ENCODE data around the gene POLA1.

DNA sequence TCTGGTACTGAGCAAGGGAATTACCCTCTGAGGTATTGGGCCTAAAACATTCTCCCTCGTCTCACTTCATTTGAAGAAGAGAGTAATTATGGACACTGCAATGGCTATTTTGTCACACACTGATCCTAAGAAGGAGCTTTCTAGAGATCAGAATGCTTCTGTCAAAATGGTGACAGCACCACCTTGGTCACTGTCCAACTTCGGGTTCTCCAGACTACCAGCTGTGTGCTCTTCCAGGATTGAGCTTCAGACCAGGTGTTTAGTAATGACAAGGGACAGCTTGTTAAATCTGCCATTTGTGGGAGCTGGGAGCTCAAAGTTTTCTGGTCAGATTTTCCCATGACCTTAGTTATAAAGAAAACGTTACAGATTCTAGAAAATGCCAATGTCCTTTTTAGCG lies 105.4 kb downstream of the POLA1 start:
- TF ChIP-seq, protein P1, sequence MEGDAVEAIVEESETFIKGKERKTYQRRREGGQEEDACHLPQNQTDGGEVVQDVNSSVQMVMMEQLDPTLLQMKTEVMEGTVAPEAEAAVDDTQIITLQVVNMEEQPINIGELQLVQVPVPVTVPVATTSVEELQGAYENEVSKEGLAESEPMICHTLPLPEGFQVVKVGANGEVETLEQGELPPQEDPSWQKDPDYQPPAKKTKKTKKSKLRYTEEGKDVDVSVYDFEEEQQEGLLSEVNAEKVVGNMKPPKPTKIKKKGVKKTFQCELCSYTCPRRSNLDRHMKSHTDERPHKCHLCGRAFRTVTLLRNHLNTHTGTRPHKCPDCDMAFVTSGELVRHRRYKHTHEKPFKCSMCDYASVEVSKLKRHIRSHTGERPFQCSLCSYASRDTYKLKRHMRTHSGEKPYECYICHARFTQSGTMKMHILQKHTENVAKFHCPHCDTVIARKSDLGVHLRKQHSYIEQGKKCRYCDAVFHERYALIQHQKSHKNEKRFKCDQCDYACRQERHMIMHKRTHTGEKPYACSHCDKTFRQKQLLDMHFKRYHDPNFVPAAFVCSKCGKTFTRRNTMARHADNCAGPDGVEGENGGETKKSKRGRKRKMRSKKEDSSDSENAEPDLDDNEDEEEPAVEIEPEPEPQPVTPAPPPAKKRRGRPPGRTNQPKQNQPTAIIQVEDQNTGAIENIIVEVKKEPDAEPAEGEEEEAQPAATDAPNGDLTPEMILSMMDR (IDR thresholded peaks at IDR 0.05) = no peak
- TF ChIP-seq EZH2 (IDR thresholded peaks at IDR 0.05; ENCODE audit: borderline replicate concordance, insufficient read depth, low read depth, low read length, poor library complexity, severe bottlenecking) = no peak

All from B cell (primary cell).